NB4 (cell line): ENCODE data around the gene CADPS2.

ENCODE experiments used
- MYC ChIP-seq: IDR thresholded peaks from 2 replicates; pipeline ENCODE4 v1.6.1; 2011; ENCODE audit warnings: low read depth, low read length
- POLR2A ChIP-seq: IDR thresholded peaks from 2 replicates; pipeline ENCODE4 v1.6.1; 2011; ENCODE audit warnings: mild to moderate bottlenecking; ENCODE audit not compliant: insufficient read length; ENCODE audit errors: extremely low read depth
- TF ChIP-seq, protein P1 (sequence below): IDR thresholded peaks from one replicate; pipeline ENCODE4 v1.5.1; 2012; ENCODE audit warnings: low read depth, low read length
- TF ChIP-seq, protein P2 (sequence below): IDR thresholded peaks from 2 replicates; pipeline ENCODE4 v1.6.1; 2011; ENCODE audit warnings: low read depth, low read length

- TF ChIP-seq, protein P1, sequence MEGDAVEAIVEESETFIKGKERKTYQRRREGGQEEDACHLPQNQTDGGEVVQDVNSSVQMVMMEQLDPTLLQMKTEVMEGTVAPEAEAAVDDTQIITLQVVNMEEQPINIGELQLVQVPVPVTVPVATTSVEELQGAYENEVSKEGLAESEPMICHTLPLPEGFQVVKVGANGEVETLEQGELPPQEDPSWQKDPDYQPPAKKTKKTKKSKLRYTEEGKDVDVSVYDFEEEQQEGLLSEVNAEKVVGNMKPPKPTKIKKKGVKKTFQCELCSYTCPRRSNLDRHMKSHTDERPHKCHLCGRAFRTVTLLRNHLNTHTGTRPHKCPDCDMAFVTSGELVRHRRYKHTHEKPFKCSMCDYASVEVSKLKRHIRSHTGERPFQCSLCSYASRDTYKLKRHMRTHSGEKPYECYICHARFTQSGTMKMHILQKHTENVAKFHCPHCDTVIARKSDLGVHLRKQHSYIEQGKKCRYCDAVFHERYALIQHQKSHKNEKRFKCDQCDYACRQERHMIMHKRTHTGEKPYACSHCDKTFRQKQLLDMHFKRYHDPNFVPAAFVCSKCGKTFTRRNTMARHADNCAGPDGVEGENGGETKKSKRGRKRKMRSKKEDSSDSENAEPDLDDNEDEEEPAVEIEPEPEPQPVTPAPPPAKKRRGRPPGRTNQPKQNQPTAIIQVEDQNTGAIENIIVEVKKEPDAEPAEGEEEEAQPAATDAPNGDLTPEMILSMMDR, result no peak
- TF ChIP-seq POLR2A (no peak), MYC (no peak)
- TF ChIP-seq, protein P2, sequence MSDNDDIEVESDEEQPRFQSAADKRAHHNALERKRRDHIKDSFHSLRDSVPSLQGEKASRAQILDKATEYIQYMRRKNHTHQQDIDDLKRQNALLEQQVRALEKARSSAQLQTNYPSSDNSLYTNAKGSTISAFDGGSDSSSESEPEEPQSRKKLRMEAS, result no peak
These were observed 368.7 kb downstream of the CADPS2 start for GRCh38 chr7:122517576-122517975.
